ENCODE data around the gene SELENOW.

The SELENOW gene

DNA sequence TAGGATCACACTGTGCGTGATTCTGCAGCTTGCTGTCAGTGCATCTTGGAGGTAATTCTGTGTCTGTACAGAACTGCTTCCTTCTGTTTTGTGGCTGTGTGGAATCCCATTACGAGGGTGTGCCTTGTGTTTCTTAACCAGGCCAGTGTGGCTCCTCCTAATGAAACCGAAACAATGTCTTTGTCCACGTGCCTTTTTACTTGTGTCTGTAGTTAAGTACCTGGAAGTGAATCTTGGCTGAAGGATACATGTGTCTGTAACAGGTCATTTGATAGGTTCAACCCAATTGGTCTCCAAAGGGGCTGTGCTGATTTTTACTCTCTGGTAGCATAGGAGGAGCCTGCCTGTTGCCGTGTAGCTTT is 20.1 kb upstream of the SELENOW start:
- Histone ChIP-seq H3K36me3 (ENCODE audit: low read length) (0 out of 2 replicates have a peak, but pooled peaks cover 3% of the 10 kb centered on the region), H3K9me2 (replicated peaks; ENCODE audit: insufficient read depth, low read length) (no peaks in the 10 kb centered on the region), H3K79me2 (ENCODE audit: insufficient read depth, low read length) (no peaks in the 10 kb centered on the region), H3K27ac (ENCODE audit: low read depth, low read length) (no peak overlapping the region), H3K4me2 (ENCODE audit: low read depth, low read length, poor library complexity, severe bottlenecking) (no peak overlapping the region), H4K20me1 (ENCODE audit: low read depth, low read length) (no peaks in the 10 kb centered on the region), H3K4me3 (ENCODE audit: insufficient read depth, low read length, poor library complexity, severe bottlenecking) (no peak overlapping the region), H3K27me3 (ENCODE audit: low read length) (no peaks in the 10 kb centered on the region), H2AFZ (ENCODE audit: low read depth, low read length, severe bottlenecking) (no peak overlapping the region), H3F3A (ENCODE audit: insufficient read depth) (no peaks in the 10 kb centered on the region), H3K9me3 (ENCODE audit: insufficient read depth, low read length) (no peaks in the 10 kb centered on the region), H3K9ac (ENCODE audit: low read length) (no peak overlapping the region)
- TF ChIP-seq, protein P1, sequence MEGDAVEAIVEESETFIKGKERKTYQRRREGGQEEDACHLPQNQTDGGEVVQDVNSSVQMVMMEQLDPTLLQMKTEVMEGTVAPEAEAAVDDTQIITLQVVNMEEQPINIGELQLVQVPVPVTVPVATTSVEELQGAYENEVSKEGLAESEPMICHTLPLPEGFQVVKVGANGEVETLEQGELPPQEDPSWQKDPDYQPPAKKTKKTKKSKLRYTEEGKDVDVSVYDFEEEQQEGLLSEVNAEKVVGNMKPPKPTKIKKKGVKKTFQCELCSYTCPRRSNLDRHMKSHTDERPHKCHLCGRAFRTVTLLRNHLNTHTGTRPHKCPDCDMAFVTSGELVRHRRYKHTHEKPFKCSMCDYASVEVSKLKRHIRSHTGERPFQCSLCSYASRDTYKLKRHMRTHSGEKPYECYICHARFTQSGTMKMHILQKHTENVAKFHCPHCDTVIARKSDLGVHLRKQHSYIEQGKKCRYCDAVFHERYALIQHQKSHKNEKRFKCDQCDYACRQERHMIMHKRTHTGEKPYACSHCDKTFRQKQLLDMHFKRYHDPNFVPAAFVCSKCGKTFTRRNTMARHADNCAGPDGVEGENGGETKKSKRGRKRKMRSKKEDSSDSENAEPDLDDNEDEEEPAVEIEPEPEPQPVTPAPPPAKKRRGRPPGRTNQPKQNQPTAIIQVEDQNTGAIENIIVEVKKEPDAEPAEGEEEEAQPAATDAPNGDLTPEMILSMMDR (IDR thresholded peaks at IDR 0.05; ENCODE audit: insufficient read depth, low read length, poor library complexity, severe bottlenecking) = no peak
- TF ChIP-seq EZH2phosphoT487 (conservative IDR thresholded peaks at IDR 0.05; ENCODE audit: low read length) = no peak

DNA sequence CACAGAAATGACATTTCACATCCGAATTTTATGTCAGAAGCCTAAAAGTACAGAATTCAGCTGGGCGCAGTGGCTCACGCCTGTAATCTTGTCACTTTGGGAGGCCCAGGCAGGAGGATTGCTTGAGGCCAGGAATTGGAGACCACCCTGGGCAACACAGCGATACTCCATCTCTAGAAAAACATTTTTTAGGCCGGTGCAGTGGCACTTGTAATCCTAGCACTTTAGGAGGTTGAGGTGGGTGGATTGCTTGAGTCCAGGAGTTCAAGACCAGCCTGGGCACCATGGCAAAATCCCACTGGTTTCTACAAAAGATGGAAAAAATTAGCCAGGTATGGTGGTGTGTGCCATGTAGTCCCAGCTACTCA is 17.9 kb upstream of the SELENOW start:
- no peaks in the 10 kb centered on the region for H4K20me1 ChIP-seq (ENCODE audit: low read depth, low read length)
- no peak overlapping the region for H3K27ac ChIP-seq (ENCODE audit: low read depth, low read length)
- no peak overlapping the region for H3K9ac ChIP-seq (ENCODE audit: low read length)
- no peaks in the 10 kb centered on the region for H3K9me3 ChIP-seq (ENCODE audit: insufficient read depth, low read length)
- H3K4me2 ChIP-seq (ENCODE audit: low read depth, low read length, poor library complexity, severe bottlenecking) = no peak overlapping the region
- H3K36me3 ChIP-seq (ENCODE audit: low read length) = 0 out of 2 replicates have a peak, but pooled peaks cover 3% of the 10 kb centered on the region
- H3F3A ChIP-seq (ENCODE audit: insufficient read depth) = no peaks in the 10 kb centered on the region
- no peak overlapping the region for H3K4me3 ChIP-seq (ENCODE audit: insufficient read depth, low read length, poor library complexity, severe bottlenecking)
- no peaks in the 10 kb centered on the region for H3K27me3 ChIP-seq (ENCODE audit: low read length)
- H3K9me2 ChIP-seq (replicated peaks; ENCODE audit: insufficient read depth, low read length) = no peaks in the 10 kb centered on the region
- no peaks in the 10 kb centered on the region for H3K79me2 ChIP-seq (ENCODE audit: insufficient read depth, low read length)
- H2AFZ ChIP-seq (ENCODE audit: low read depth, low read length, severe bottlenecking) = no peak overlapping the region
- TF ChIP-seq, protein P1 (IDR thresholded peaks at IDR 0.05; ENCODE audit: insufficient read depth, low read length, poor library complexity, severe bottlenecking) = no peak
- no peak for TF ChIP-seq EZH2phosphoT487 (conservative IDR thresholded peaks at IDR 0.05; ENCODE audit: low read length)

DNA sequence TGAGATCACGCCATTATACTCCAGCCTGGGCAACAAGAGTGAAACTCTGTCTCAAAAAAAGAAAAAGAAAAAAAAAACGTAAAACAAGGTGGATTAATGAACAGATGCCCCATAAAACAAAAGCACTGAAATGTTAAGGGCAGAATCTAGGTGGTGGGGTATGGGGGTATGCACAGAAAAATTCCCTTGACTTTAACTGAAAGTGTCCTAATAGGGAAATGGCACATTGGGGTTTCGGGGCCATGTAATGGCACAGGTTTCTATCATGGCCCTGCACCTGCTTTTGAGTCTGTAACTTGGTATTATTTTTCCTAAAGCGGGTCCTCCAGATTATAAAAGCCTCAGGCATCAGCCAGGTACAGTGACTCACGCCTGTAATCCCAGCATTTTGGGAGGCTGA is 16.9 kb upstream of the SELENOW start:
- Histone ChIP-seq H3K27ac (ENCODE audit: low read depth, low read length) (no peak overlapping the region), H2AFZ (ENCODE audit: low read depth, low read length, severe bottlenecking) (no peak overlapping the region), H3F3A (ENCODE audit: insufficient read depth) (no peaks in the 10 kb centered on the region), H3K9me3 (ENCODE audit: insufficient read depth, low read length) (no peaks in the 10 kb centered on the region), H4K20me1 (ENCODE audit: low read depth, low read length) (no peaks in the 10 kb centered on the region), H3K4me3 (ENCODE audit: insufficient read depth, low read length, poor library complexity, severe bottlenecking) (no peak overlapping the region), H3K4me2 (ENCODE audit: low read depth, low read length, poor library complexity, severe bottlenecking) (no peak overlapping the region), H3K9me2 (replicated peaks; ENCODE audit: insufficient read depth, low read length) (no peaks in the 10 kb centered on the region), H3K79me2 (ENCODE audit: insufficient read depth, low read length) (no peaks in the 10 kb centered on the region), H3K36me3 (ENCODE audit: low read length) (0 out of 2 replicates have a peak, but pooled peaks cover 3% of the 10 kb centered on the region), H3K27me3 (ENCODE audit: low read length) (no peaks in the 10 kb centered on the region), H3K9ac (ENCODE audit: low read length) (no peak overlapping the region)
- TF ChIP-seq, protein P1 (IDR thresholded peaks at IDR 0.05; ENCODE audit: insufficient read depth, low read length, poor library complexity, severe bottlenecking) = no peak
- no peak for TF ChIP-seq EZH2phosphoT487 (conservative IDR thresholded peaks at IDR 0.05; ENCODE audit: low read length)

Data from SU-DHL-6 (cell line).